Measurements from ENCODE around the gene VWA3A.

DNA sequence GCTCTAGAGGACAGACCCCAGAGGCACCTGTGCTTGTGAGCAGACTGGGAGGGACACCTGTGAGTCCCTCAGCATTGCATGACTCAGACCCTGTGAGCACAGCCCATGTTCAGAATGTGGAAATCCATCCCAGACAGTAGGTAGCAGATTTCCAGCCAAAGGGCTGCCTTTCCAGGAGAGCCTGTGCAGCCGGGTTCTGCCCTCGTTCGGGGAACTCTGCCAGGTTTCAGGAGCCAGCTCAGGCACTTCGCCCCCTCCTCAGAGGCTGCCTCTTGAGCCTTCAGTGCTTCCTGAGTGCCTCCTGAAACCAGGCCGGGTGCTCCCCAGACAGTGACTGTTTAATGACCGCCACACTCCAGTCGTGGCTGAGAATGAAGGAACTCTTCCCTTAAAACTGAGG lies 46.7 kb downstream of the VWA3A start:
- TF ChIP-seq, protein P1, sequence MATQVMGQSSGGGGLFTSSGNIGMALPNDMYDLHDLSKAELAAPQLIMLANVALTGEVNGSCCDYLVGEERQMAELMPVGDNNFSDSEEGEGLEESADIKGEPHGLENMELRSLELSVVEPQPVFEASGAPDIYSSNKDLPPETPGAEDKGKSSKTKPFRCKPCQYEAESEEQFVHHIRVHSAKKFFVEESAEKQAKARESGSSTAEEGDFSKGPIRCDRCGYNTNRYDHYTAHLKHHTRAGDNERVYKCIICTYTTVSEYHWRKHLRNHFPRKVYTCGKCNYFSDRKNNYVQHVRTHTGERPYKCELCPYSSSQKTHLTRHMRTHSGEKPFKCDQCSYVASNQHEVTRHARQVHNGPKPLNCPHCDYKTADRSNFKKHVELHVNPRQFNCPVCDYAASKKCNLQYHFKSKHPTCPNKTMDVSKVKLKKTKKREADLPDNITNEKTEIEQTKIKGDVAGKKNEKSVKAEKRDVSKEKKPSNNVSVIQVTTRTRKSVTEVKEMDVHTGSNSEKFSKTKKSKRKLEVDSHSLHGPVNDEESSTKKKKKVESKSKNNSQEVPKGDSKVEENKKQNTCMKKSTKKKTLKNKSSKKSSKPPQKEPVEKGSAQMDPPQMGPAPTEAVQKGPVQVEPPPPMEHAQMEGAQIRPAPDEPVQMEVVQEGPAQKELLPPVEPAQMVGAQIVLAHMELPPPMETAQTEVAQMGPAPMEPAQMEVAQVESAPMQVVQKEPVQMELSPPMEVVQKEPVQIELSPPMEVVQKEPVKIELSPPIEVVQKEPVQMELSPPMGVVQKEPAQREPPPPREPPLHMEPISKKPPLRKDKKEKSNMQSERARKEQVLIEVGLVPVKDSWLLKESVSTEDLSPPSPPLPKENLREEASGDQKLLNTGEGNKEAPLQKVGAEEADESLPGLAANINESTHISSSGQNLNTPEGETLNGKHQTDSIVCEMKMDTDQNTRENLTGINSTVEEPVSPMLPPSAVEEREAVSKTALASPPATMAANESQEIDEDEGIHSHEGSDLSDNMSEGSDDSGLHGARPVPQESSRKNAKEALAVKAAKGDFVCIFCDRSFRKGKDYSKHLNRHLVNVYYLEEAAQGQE (IDR thresholded peaks at IDR 0.05; ENCODE audit: insufficient read depth in 1 of 2, low read depth in 2 of 2, low read length in 1 of 2) = no peak
- TF ChIP-seq CTCF (IDR thresholded peaks at IDR 0.05) (no peak), POLR2AphosphoS5 (IDR thresholded peaks at IDR 0.05; ENCODE audit: low read depth, low read length) (no peak)

Data from Panc1 (cell line).